Measurements from ENCODE around the gene E4F1.
"Not testable (repeated sequence)": the region's sequence is repeated elsewhere in the genome, so short reads cannot be mapped to it uniquely, and the experiment has no call there.

The E4F1 gene

DNA sequence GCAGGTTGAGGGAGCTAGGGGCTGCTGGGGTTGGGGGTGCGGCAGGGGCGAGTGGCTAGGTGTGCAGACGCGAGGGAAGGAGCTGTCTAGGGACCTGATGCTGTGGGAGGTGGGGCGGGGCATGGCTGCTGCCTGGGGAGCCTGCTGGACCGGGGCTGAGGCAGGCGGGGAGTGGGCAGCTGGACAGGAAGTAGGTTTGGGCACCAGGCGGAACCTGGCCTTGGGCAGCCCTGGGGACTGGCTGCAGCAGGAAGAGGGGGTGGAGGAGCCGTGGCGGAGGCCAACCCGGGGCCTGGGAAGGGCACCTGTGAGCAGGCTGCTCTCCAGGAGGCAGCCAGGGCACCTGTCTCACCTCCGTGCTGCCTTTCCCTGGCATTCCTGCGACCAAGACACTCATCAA is 7.0 kb downstream of the E4F1 start:
- no peak for DNase-seq (ENCODE audit: low read depth in 2 of 2)

DNA sequence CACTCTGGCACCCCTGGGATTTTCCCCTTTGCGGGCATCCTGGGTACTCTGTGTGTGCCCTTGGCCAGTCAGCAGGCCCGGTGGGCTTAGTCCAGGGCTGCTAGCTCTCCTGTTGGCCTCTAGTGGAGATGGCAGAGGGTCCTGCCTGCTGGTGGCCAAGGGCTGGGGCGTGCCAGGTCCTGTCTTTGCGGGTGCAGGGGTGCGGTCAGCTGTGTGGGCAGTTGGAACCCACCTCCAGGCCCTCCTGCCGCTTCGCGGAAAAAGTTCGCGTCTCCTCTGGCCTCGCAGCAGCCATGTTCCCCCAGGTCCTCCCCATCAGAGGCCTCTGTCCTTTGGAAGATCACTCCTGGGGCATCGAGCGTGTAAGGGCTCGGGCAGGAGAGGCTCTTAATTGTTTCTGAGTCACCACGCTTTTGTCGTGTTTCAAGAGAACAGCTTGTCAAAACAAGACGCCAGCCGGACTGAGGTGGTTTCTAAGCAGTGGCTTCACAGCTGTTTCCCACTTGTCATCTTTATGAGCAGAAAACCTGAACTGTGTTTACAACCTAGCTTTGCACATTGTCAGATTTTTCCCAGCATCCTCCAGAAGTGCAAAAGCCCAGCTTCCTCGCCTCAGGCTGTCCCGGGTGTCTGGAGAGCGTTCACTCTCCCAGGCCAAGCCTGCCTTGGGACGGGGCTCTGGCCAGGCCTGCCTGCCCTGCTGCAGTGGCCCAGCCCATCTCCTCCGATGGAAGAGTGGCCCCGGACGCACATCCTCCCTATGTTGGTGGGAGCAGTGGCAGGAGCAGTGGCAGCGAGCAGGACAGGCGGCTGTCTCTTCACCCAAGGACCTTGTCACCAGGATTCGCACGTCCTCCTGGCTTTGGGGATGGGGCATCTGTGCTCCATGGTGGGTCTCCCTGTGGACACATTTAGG is 7.9 kb downstream of the E4F1 start:
- DNase-seq (ENCODE audit: low read depth in 2 of 2) = no peak

DNA sequence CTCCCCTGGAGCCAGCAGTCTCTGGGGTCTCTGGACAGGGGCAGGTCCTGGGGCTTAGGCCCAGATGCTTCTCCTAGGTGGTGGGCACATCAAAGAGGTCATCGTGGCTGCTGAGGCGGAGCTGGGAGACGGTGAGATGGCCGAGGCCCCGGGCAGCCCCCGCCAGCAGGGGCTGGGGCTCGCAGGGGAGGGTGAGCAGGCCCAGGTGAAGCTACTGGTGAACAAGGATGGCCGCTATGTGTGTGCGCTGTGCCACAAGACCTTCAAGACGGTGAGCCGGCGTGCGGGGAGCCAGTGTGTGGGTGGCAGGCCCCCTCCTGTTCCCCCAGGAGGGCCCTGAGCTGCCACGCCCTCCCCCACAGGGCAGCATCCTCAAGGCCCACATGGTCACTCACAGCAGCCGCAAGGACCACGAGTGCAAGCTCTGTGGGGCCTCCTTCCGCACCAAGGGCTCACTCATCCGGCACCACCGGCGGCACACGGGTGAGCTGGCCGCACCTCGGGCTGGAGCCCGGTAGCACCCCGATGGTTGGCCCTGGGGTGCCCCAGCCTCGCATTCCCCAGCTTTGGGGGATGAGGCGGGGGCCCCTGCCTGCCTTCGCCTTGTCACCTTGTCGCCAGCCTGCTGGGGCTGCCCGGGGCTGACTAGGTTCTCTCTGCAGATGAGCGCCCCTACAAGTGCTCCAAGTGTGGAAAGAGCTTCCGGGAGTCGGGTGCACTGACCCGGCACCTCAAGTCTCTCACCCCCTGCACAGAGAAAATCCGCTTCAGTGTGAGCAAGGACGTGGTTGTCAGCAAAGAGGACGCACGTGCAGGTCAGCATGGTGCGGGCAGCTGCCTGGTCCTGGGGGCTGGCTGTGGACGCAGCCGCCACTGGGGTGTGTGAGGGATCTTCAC is 9.0 kb downstream of the E4F1 start:
- DNase-seq (ENCODE audit: low read depth in 2 of 2) = no peak

DNA sequence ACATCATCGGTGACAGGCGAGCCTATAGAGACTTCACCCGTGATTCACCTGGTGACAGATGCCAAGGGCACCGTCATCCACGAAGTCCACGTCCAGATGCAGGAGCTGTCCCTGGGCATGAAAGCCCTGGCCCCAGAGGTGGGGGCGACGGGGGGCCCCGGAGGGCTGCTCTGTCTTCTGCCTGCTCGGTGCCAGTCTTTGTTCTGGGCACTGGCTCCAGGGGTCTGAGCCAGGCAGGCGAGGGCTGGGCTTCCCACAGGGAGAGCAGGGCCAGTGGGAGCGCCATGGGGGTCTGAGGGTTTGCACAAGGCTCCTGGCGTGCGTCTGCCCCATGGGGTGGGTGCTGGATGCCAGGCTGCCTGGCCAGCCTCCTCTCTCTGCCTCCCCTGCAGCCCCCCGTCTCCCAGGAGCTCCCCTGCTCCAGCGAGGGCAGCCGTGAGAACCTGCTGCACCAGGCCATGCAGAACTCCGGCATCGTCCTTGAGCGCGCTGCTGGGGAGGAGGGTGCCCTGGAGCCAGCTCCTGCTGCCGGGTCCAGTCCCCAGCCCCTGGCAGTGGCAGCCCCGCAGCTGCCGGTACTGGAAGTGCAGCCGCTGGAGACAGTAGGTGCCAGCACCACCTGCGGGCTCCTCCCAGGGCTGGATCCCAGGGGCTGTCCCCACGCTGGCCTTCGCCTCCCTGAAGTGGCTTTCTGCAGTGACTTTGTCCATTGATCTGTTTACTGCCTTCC is 9.8 kb downstream of the E4F1 start:
- no peak for DNase-seq (ENCODE audit: low read depth in 2 of 2)

DNA sequence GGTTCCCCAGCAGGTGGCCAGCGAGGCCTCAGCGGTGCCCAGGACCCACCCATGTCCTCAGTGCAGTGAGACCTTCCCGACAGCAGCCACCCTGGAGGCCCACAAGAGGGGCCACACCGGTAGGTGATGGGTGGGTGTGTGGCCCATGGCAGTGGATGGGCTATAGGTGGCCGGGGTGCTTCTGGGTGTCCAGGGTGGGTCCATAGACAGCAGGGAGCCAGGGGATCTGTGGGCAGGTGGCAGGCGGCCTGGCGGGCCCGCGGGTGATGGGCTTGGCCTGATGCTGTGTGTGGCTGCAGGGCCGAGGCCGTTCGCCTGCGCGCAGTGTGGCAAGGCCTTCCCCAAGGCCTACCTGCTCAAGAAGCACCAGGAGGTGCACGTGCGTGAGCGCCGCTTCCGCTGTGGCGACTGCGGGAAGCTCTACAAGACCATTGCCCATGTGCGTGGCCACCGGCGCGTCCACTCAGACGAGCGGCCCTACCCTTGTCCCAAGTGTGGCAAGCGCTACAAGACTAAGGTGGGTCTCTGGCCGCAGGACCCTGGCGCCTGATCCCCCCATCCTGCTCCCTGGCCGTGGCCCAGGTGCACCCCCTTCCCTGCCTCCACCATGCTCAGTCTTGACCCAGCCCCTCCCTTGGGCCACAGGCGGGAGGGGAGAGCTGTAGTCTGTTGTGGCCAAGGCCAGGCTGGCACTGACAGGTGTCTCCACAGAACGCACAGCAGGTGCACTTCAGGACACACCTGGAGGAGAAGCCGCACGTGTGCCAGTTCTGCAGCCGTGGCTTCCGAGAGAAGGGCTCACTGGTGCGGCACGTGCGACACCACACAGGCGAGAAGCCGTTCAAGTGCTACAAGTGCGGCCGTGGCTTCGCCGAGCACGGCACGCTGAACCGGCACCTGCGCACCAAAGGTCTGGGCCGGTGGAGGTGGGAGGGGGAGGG is 10.8 kb downstream of the E4F1 start:
- DNase-seq (ENCODE audit: low read depth in 2 of 2) = no peak

DNA sequence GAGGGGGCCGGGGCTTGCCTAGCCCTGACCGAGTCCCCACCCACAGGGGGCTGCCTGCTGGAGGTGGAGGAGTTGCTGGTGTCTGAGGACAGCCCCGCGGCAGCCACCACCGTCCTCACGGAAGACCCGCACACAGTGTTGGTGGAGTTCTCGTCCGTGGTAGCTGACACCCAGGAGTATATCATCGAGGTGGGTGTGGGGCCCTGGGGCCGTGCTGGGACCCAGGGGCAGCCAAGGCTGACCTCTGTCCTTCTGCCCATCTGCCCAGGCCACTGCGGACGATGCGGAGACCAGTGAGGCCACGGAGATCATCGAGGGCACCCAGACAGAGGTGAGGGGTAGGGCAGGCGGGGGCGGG is 11.4 kb downstream of the E4F1 start:
- DNase-seq (ENCODE audit: low read depth in 2 of 2) = no peak

DNA sequence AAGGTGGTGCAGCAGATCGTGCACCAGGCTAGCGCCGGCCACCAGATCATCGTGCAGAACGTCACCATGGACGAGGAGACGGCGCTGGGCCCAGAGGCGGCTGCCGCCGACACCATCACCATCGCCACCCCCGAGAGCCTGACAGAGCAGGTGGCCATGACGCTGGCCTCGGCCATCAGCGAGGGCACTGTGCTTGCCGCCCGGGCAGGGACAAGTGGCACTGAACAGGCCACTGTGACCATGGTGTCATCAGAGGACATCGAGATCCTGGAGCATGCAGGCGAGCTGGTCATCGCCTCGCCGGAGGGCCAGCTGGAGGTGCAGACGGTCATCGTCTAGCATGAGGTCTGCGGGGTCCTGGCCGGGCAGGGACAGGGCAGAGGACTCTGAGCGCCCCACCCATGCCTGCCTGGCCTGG is 11.9 kb downstream of the E4F1 start:
- DNase-seq (ENCODE audit: low read depth in 2 of 2) = no peak

DNA sequence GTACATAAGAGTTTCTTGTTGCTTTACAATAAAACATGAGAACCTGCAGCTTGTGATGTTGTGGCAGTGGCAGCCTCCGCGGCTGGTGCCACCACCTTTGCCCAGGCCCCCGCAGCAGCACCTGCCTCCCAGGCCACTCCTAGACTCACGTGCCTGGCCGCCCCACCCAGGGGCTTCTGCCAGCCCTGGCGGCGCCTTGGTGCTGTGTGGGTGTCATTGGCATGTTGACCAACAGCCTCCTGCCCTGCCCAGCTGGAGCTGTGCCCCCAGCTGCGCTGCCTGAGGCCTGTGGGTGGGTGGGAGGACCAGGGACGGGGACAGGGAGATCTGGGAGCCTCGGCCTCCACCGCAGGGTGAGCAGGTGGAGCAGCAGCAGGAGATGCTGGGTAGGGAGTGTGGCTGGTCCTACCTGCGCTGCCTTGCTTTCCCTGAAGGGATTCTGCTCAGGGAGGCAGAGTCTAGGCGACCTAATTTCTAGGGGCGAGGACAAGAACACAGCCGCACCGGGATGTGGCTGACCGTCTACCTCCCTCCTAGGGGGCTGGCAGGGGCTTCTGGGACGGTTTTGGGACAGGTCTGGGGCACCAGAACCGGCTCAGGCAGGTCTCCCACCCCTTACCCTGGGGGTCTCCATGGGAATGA is 12.4 kb downstream of the E4F1 start:
- no peak for DNase-seq (ENCODE audit: low read depth in 2 of 2)

DNA sequence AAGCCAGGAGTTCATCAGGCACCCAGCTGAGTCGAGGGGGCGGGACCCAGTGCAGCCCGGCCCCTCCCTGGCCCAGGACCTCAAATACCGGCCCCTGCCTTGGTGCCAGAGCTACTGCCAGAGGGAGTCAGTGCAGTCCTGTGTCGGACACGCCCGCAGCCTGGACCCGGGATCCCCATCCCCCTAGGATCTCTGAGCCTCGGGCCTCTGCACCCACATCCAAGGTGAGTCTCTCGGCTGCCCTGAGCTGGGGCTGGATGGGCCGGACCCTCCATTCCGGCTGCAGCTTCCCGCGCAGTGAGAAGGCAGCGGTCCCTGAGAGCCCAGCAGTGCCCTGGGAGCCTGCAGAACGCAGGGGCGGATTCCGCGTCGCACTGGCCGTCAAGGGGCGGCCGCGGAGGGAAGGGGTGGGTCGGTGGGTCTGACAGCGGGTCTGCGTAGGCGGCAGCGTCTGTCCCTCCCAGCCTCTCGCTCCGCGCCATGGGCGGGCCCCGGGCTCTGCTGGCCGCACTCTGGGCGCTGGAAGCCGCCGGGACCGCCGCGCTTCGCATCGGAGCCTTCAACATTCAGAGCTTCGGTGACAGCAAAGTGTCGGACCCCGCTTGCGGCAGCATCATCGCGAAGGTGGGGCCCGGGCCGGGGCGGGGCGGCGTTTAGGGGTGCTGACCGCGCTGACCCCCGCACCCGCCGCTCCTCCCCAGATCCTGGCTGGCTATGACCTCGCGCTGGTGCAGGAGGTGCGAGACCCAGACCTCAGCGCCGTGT is 13.1 kb downstream of the E4F1 start, which contains the start of gene DNASE1L2:
DNASE1L2 (plus strand) TSS at position 108 of the 765 bp plus-strand sequence; CDS start at position 481, 373 bp downstream.
- DNase-seq (ENCODE audit: low read depth in 2 of 2) = no peak

DNA sequence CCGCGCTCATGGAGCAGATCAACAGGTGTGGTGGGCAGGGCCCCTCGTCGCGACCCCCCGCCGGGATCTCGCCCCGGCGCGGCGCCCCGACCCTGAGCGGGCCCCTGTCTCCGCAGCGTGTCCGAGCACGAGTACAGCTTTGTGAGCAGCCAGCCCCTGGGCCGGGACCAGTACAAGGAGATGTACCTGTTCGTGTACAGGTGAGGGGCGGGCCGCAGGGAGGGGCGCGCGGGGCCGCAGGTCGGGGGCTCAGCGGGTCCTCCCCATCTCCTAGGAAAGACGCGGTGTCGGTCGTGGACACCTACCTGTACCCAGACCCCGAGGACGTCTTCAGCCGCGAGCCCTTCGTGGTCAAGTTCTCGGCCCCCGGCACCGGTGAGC is 13.7 kb downstream of the E4F1 start:
- DNase-seq (ENCODE audit: low read depth in 2 of 2) = no peak

DNA sequence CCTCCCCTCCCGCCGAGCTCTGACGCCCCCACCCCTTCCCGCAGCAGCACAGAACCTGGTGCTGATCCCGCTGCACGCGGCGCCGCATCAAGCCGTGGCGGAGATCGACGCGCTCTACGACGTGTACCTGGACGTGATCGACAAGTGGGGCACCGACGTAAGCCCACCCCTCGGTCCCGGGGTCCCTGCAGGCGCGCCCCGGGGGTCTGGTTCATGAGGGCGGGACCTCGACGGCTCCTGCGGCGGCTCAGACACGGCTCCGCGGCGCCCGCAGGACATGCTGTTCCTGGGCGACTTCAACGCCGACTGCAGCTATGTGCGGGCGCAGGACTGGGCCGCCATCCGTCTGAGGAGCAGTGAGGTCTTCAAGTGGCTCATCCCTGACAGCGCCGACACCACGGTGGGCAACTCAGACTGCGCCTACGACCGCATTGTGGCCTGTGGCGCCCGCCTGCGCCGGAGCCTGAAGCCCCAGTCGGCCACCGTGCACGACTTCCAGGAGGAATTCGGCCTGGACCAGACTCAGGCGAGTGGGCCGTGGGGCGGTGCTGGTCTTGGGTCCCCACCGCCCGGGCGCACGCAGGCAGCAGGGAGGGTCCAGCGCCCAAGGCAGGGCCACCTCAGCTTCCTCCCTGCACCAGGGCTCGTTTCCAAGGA is 14.2 kb downstream of the E4F1 start:
- DNase-seq (ENCODE audit: low read depth in 2 of 2) = no peak

DNA sequence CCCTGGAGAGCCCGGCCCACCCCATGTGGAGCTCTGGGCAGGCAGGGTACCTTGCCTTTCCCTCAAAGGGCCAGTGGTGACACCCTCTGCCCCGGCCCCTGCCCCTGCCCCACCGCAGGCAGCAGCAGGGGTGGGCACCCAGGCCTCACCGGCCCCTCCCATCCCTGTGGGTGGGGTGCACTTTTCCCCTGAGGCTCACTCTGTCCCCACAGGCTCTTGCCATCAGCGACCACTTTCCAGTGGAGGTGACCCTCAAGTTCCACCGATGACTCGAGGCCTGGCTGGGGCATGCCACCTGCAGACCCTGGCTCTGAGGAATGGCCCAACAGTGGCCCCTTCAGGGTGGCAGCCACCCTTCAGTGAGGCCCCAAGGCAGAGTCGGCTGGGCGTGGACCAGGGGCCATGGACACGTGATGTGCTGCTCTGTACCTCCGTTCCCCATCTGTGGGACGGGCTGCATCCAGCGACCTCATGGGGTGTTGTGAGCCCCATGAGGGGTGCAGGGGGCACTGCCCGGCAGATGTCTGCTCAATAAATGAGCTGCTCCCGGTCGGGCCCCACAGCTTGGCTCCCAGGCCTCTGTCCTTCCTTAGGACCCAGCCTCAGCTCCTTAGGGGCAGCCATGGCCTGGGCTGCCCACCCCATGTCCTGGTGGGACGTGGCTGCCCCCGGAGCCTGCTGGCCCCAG is 14.9 kb downstream of the E4F1 start:
- DNase-seq (ENCODE audit: low read depth in 2 of 2) = no peak

DNA sequence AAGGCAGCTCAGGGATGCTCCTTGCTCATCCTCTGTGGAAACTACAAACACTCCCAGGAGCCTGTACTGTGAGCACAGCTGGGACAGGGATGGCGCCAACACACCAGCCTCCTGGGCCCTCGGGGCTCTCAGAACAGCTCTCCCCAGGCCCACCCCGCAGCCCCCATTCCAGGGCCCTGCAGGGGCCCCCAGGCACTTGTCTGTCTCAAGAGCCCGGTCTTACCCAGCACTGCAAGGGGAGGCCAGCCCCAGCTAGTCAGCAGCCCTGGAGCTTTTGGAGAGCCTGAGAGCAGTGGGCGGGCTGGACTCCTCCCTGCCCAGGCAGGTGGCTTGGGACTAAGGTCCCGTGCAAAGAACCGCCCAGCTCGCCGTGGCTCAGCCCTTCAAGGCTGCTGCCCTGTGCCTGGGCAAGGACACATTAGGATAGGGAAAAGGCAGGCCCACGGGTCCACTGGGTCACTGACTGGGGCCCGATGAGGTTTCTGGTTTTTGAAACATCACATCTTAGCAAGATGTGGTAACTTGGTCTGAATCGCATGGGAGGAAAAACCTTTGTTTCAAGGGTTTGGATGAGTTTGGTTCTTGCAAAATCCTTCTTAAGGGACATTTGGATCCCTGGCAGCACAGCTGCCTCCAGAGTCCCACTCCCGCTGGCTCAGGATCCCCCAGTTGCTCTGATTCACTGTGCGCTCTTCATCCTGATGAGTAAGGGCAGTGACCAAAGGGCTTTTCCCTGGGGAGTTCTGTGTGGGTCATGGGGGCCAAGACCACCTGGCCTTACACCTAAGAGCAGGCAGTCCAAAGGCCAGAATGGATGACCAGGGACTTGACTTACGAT is 15.7 kb downstream of the E4F1 start:
- DNase-seq (ENCODE audit: low read depth in 2 of 2) = no peak

DNA sequence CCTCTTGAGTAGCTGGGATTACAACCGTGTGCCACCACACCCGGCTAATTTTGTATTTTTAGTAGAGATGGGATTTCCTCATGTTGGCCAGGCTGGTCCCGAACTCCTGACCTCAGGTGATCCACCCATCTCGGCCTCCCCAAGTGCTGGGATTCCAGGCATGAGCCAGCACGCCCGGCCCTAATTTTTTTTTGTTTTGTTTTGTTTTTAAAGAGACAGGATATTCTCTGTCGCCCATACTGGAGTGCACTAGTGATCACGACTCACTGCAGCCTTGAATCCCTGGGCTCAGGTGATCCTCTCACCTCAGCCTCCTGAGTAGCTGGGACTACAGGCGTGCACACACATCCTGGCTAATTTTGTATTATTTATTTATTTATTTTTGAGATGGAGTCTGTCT is 16.9 kb downstream of the E4F1 start:
- DNase-seq (ENCODE audit: low read depth in 2 of 2) = not testable (repeated sequence)

DNA sequence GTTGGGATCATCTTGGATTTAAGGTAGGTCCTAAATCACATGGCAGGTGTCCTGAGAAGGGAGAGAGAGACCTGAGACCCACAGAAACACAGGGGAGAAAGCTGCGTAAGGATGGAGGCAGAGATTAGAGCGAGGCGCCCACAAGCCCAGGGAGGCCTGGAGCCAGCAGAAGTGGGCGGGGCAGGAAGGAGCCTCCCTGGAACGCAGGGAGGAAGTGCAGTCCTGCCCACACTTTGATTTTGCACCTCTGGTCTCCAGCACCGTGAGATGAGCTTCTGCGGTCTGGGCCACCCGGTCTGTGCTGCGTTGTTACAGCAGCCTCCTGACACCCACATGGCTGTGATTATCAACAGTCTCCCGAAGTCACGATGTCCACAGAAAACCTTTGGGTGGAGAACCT is 19.2 kb downstream of the E4F1 start:
- no peak for DNase-seq (ENCODE audit: low read depth in 2 of 2)

DNA sequence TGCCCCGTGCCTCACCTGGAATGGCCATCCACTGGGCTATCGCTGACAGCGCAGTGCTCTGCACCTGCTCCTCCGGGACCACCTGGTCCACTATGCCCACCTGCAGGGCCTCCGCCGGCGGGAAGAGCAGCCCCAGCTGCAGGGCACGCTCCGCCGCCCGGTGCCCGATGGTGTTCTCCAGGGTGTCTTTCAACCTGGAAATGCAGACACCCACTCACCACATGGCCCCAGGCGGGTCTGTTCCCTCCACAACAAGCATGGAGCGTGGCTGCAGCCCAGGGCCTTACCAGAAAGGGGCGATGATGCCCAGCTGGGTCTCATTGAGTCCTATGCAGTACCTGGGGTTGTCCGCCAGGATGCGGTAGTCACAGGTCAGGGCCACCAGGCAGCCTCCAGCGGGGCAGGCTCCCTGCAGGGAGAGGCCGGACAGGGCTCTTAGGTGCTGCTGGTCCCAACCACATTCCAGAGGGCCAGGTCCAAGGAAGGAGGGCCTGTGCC is 19.7 kb downstream of the E4F1 start:
- no peak for DNase-seq (ENCODE audit: low read depth in 2 of 2)

DNA sequence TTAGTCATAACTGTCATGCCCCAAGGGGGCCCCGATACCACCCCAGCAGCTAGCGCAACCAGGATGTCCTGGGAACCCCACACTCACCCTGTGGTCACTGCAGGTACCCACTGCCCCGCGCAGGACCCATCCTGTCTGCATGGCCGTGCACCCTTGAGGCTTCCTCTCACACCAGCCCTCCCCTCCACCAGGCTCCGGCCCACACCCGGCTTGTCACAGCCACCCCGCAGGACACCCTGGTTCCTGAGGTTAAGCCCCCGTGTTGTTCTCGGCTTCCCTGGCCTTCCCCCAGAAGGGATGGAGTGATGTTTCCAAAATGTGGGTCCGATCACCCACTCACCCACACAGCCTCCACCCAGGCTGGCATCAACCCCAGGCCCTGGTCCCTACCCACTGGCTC is 20.4 kb downstream of the E4F1 start:
- DNase-seq (ENCODE audit: low read depth in 2 of 2) = no peak

All from activated CD8-positive, alpha-beta memory T cell treated with anti-CD3 and anti-CD28 coated beads for 4 hours (primary cell).